ENCODE data around the gene DMBX1. TPM values are rescaled to one million over a fixed set of nuclear protein-coding genes. Genes with fewer than 3 reads are reported as not detected.

DMBX1 gene
- total RNA-seq, 2 experiments from 2014 or later: not detected

GRCh38 chr1:46508757-46509156 lies 19.1 kb downstream of the DMBX1 start:
- H3K27ac ChIP-seq (ENCODE audit: low read depth, low read length, poor library complexity, severe bottlenecking): no peak overlapping the region
- no TSS peak for BruUV-seq (replicated peaks)
- H3K4me2 ChIP-seq (ENCODE audit: low read length): no peak overlapping the region

DNA sequence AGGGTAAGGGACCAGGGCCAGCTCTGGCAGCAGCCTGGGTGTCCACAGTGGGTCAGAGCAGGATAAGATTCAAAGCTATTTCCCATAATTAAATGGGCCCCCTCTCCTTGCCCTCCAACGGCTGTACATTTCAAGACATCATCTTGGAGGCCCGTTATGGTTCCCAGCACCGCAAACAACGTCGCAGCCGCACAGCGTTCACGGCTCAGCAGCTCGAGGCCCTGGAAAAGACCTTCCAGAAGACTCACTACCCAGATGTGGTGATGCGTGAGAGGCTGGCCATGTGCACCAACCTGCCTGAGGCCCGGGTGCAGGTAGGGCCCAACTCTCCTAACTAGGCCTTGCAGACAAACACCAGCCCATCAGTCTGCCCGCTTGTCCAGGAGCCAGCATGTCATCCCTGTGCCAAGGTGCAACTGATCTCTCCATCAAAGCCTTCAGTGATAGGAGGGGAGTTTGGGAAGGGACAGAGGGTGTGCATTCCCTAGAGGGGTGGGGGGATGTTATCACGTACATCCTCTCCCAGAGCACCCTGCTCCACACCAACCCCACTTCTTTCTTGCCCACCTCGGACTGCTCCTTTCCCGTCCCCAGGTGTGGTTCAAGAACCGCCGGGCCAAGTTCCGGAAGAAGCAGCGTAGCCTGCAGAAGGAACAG lies 20.8 kb downstream of the DMBX1 start:
- Histone ChIP-seq H3K9me2 (ENCODE audit: insufficient read depth, low read length) (no peaks in the 10 kb centered on the region), H3K9me3 (ENCODE audit: low read length) (no peaks in the 10 kb centered on the region), H4K20me1 (ENCODE audit: insufficient read depth, low read length) (no peaks in the 10 kb centered on the region), H3K4me2 (ENCODE audit: low read length) (no peak overlapping the region), H3K27ac (ENCODE audit: low read depth, low read length, poor library complexity, severe bottlenecking) (no peak overlapping the region), H3K36me3 (ENCODE audit: insufficient read depth, low read length) (no peaks in the 10 kb centered on the region), H3K4me3 (ENCODE audit: low read depth, low read length, poor library complexity, severe bottlenecking) (no peak overlapping the region), H3K79me2 (ENCODE audit: insufficient read depth, low read depth, low read length) (no peaks in the 10 kb centered on the region), H3K4me1 (ENCODE audit: insufficient read depth, low read length, poor library complexity, severe bottlenecking) (no peaks in the 10 kb centered on the region), H2AFZ (ENCODE audit: low read length) (no peak overlapping the region)
- TF ChIP-seq EZH2phosphoT487 (IDR thresholded peaks at IDR 0.05; ENCODE audit: borderline replicate concordance, low read depth, low read length): no peak
- TF ChIP-seq, protein P1, sequence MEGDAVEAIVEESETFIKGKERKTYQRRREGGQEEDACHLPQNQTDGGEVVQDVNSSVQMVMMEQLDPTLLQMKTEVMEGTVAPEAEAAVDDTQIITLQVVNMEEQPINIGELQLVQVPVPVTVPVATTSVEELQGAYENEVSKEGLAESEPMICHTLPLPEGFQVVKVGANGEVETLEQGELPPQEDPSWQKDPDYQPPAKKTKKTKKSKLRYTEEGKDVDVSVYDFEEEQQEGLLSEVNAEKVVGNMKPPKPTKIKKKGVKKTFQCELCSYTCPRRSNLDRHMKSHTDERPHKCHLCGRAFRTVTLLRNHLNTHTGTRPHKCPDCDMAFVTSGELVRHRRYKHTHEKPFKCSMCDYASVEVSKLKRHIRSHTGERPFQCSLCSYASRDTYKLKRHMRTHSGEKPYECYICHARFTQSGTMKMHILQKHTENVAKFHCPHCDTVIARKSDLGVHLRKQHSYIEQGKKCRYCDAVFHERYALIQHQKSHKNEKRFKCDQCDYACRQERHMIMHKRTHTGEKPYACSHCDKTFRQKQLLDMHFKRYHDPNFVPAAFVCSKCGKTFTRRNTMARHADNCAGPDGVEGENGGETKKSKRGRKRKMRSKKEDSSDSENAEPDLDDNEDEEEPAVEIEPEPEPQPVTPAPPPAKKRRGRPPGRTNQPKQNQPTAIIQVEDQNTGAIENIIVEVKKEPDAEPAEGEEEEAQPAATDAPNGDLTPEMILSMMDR (conservative IDR thresholded peaks at IDR 0.05; ENCODE audit: low read length): no peak
- POLR2A ChIA-PET: no interaction called here
- intact Hi-C loops (cut with micrococcal nuclease; ENCODE audit: unreplicated experiment): no loop called here
- BruUV-seq (replicated peaks): no TSS peak
- no peak for DNase-seq (ENCODE audit: low spot score)
- CTCF ChIA-PET (ENCODE audit: unreplicated experiment): no interaction called here

More at GRCh38 chr1:46508757-46509156, 19.1 kb downstream of the DMBX1 start:
- intact Hi-C loops (cut with micrococcal nuclease; ENCODE audit: unreplicated experiment): no loop called here
- Histone ChIP-seq H3K4me3 (ENCODE audit: low read depth, low read length, poor library complexity, severe bottlenecking) (no peak overlapping the region), H3K4me1 (ENCODE audit: insufficient read depth, low read length, poor library complexity, severe bottlenecking) (no peaks in the 10 kb centered on the region), H3K9me2 (ENCODE audit: insufficient read depth, low read length) (no peaks in the 10 kb centered on the region), H3K79me2 (ENCODE audit: insufficient read depth, low read depth, low read length) (no peaks in the 10 kb centered on the region), H4K20me1 (ENCODE audit: insufficient read depth, low read length) (no peaks in the 10 kb centered on the region), H3K36me3 (ENCODE audit: insufficient read depth, low read length) (no peaks in the 10 kb centered on the region), H2AFZ (ENCODE audit: low read length) (no peak overlapping the region), H3K9me3 (ENCODE audit: low read length) (no peaks in the 10 kb centered on the region)
- DNase-seq (ENCODE audit: low spot score): no peak
- CTCF ChIA-PET (ENCODE audit: unreplicated experiment): no interaction called here
- TF ChIP-seq EZH2phosphoT487 (IDR thresholded peaks at IDR 0.05; ENCODE audit: borderline replicate concordance, low read depth, low read length): no peak
- TF ChIP-seq, protein P1 (conservative IDR thresholded peaks at IDR 0.05; ENCODE audit: low read length): no peak
- POLR2A ChIA-PET: no interaction called here

DNA sequence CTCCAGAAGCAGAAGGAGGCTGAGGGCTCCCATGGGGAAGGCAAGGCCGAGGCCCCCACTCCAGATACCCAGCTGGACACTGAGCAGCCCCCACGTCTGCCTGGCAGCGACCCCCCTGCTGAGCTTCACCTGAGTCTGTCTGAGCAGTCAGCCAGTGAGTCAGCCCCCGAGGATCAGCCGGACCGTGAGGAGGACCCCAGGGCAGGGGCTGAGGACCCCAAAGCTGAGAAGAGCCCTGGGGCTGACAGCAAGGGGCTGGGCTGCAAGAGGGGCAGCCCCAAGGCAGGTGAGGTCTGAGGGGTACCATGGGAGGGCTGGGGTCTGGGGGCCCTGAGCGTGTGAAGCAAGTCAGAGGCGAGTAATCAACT lies 21.3 kb downstream of the DMBX1 start:
- no peaks in the 10 kb centered on the region for H4K20me1 ChIP-seq (ENCODE audit: insufficient read depth, low read length)
- no peaks in the 10 kb centered on the region for H3K9me2 ChIP-seq (ENCODE audit: insufficient read depth, low read length)
- H3K79me2 ChIP-seq (ENCODE audit: insufficient read depth, low read depth, low read length): no peaks in the 10 kb centered on the region
- no peak overlapping the region for H2AFZ ChIP-seq (ENCODE audit: low read length)
- no TSS peak for BruUV-seq (replicated peaks)
- intact Hi-C loops (cut with micrococcal nuclease; ENCODE audit: unreplicated experiment): no loop called here
- H3K9me3 ChIP-seq (ENCODE audit: low read length): no peaks in the 10 kb centered on the region
- ChIA-PET POLR2A (no interaction called here), CTCF (ENCODE audit: unreplicated experiment) (no interaction called here)
- no peak overlapping the region for H3K4me3 ChIP-seq (ENCODE audit: low read depth, low read length, poor library complexity, severe bottlenecking)
- no peak overlapping the region for H3K27ac ChIP-seq (ENCODE audit: low read depth, low read length, poor library complexity, severe bottlenecking)
- no peak for DNase-seq (ENCODE audit: low spot score)
- TF ChIP-seq EZH2phosphoT487 (IDR thresholded peaks at IDR 0.05; ENCODE audit: borderline replicate concordance, low read depth, low read length): no peak
- TF ChIP-seq, protein P1 (conservative IDR thresholded peaks at IDR 0.05; ENCODE audit: low read length): no peak
- no peaks in the 10 kb centered on the region for H3K4me1 ChIP-seq (ENCODE audit: insufficient read depth, low read length, poor library complexity, severe bottlenecking)
- no peaks in the 10 kb centered on the region for H3K36me3 ChIP-seq (ENCODE audit: insufficient read depth, low read length)
- H3K4me2 ChIP-seq (ENCODE audit: low read length): no peak overlapping the region

All from OCI-LY7 (cell line).